CD8-positive, alpha-beta memory T cell (primary cell): ENCODE results near the gene FGF21. TPM values are rescaled to one million over a fixed set of nuclear protein-coding genes. Genes with fewer than 3 reads are reported as not detected.
"Not testable (repeated sequence)": the region's sequence is repeated elsewhere in the genome, so short reads cannot be mapped to it uniquely, and the experiment has no call there.

Experiments
- CTCF ChIA-PET: fragments of 350-600 bp; sonication (Branson Sonifier 250); formaldehyde crosslinking; loops from one replicate; lab custom pipeline; 2021; ENCODE audit warnings: antibody characterized with exemption; lab: Charles Lee
- POLR2A ChIA-PET: fragments of 350-600 bp; sonication (Branson Sonifier 250); formaldehyde crosslinking; loops from one replicate; lab custom pipeline; 2021; ENCODE audit warnings: antibody characterized with exemption; lab: Charles Lee
- DNase-seq, 5 donors: peaks; one replicate each; pipeline versions ENCODE4 v3.0.0 to v3.0.0-alpha.2; 2020 to 2022; ENCODE audit warnings: mixed read lengths in 1 of 5
- H3K27ac ChIP-seq: one replicate; pipeline ENCODE4 v1.7.0; 2013; ENCODE audit warnings: low read depth, mild to moderate bottlenecking, low read length, moderate library complexity
- H3K27me3 ChIP-seq: 2 replicates; pipeline ENCODE4 v1.7.0; 2013; ENCODE audit warnings: low read length, mild to moderate bottlenecking; ENCODE audit not compliant: insufficient read depth, poor library complexity, severe bottlenecking
- H3K36me3 ChIP-seq: 2 replicates; pipeline ENCODE4 v1.7.0; 2013; ENCODE audit warnings: mild to moderate bottlenecking, low read length, moderate library complexity; ENCODE audit not compliant: insufficient read depth
- H3K4me1 ChIP-seq: 2 replicates; pipeline ENCODE4 v1.7.0; 2013; ENCODE audit warnings: mild to moderate bottlenecking, low read length, moderate library complexity; ENCODE audit not compliant: insufficient read depth
- H3K4me3 ChIP-seq: 2 replicates; pipeline ENCODE4 v1.7.0; 2013; ENCODE audit warnings: mild to moderate bottlenecking, low read length
- H3K9me3 ChIP-seq: 2 replicates; pipeline ENCODE4 v1.7.0; 2013; ENCODE audit warnings: mild to moderate bottlenecking, low read length
- H3K27ac Mint-ChIP-seq, 8 donors: one replicate each; pipeline ENCODE4 v1.8.0; 2020 to 2021; ENCODE audit warnings: mixed read lengths in 8 of 8, mild to moderate bottlenecking in 6 of 8, inconsistent platforms in 3 of 8, moderate library complexity in 3 of 8
- H3K27me3 Mint-ChIP-seq, 2 donors: one replicate each; pipeline ENCODE4 v1.8.0; 2020 to 2021; ENCODE audit warnings: mixed read lengths in 2 of 2, mild to moderate bottlenecking in 1 of 2, moderate library complexity in 1 of 2
- H3K36me3 Mint-ChIP-seq, 3 donors: one replicate each; pipeline ENCODE4 v1.8.0; 2020 to 2021; ENCODE audit warnings: mixed read lengths in 3 of 3, inconsistent platforms in 1 of 3, mild to moderate bottlenecking in 1 of 3
- H3K4me1 Mint-ChIP-seq, 3 donors: one replicate each; pipeline ENCODE4 v1.8.0; 2020 to 2021; ENCODE audit warnings: mixed read lengths in 3 of 3, inconsistent platforms in 1 of 3, mild to moderate bottlenecking in 1 of 3
- H3K4me3 Mint-ChIP-seq, 7 donors: one replicate each; pipeline ENCODE4 v1.8.0; 2020 to 2021; ENCODE audit warnings: mixed read lengths in 7 of 7, mild to moderate bottlenecking in 6 of 7, moderate library complexity in 4 of 7, inconsistent platforms in 2 of 7
- H3K9me3 Mint-ChIP-seq, 5 donors: one replicate each; pipeline ENCODE4 v1.8.0; 2020 to 2022; ENCODE audit warnings: mixed read lengths in 5 of 5, mild to moderate bottlenecking in 3 of 5, moderate library complexity in 2 of 5, inconsistent platforms in 1 of 5
- polyA plus RNA-seq: library from polyadenylated mRNA; unstranded; fragments of 300-500 nt; fragmentation: Illumina TruSeq; gene quantifications from one replicate; pipeline ENCODE4 v1.2.3, GENCODE V29; 2021
- total RNA-seq, 2 experiments: library from RNA; stranded (reverse); gene quantifications; one replicate each; pipeline ENCODE4 v1.2.3, GENCODE V29; 2021

Gene FGF21
- total and polyA plus RNA-seq, 3 experiments from 2014 or later: not detected

DNA sequence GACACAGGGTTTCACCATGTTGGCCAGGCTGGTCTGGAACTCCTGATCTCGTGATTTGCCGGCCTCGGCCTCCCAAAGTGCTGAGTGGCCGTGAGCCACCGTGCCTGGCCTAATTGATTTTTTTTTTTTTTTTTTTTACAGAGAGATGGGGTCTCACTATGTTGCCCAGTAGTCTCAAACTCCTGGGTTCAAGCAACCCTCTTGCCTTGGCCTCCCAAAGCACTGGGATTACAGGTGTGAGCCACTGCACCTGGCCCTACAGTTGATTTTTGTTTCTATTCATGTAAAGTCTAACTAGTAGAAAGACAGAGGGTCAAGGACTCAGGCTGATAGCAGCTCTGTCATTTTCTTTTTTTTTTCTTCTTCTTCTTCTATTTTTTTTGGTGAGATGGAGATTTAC is 21.8 kb downstream of the FGF21 start:
- Histone ChIP-seq H3K4me1 (no peaks in the 10 kb centered on the region), H3K27me3 (no peaks in the 10 kb centered on the region), H3K36me3 (no peaks in the 10 kb centered on the region), H3K9me3 (no peaks in the 10 kb centered on the region), H3K4me3 (no peak overlapping the region), H3K27ac (no peak overlapping the region)
- Mint-ChIP-seq H3K9me3 (no peaks in the 10 kb centered on the region), H3K4me1 (no peaks in the 10 kb centered on the region), H3K4me3 (no peak overlapping the region), H3K36me3 (no peaks in the 10 kb centered on the region), H3K27ac (no peak overlapping the region), H3K27me3 (peaks cover 3 to 8% of the 10 kb centered on the region in 2 donors)
- POLR2A ChIA-PET: no interaction called here
- CTCF ChIA-PET: no interaction called here
- no peak for DNase-seq

DNA sequence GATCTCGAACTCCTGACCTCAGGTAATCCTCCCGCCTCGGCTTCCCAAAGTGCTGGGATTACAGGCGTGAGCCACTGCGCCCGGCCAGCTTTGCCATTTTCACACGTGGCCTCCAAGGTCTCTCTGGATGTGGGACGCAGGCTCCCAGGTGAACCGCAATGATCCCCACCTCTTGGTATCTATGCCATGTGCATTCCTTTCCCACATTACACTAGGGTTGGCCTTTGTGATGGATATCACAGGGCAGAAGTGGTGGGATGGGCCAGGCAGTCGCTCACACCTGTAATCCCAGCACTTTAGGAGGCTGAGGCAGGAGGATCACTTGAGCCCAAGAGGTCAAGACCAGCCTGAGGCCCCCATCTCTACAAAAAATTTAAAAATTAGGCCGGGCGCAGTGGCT is 22.4 kb downstream of the FGF21 start:
- Histone ChIP-seq H3K9me3 (no peaks in the 10 kb centered on the region), H3K36me3 (no peaks in the 10 kb centered on the region), H3K27ac (no peak overlapping the region), H3K27me3 (no peaks in the 10 kb centered on the region), H3K4me3 (no peak overlapping the region), H3K4me1 (no peaks in the 10 kb centered on the region)
- no peak overlapping the region for H3K4me3 Mint-ChIP-seq
- no peak overlapping the region for H3K27ac Mint-ChIP-seq
- peaks cover 3 to 4% (median 4%) of the 10 kb centered on the region in 3 donors for H3K4me1 Mint-ChIP-seq
- CTCF ChIA-PET: interaction anchor here (1.5 kb wide), 1 partner anchor 62 kb away, joined by 3 read pairs; no protein-coding TSS in a partner anchor
- no peak for DNase-seq
- POLR2A ChIA-PET: no interaction called here
- no peaks in the 10 kb centered on the region for H3K36me3 Mint-ChIP-seq
- H3K9me3 Mint-ChIP-seq: no peaks in the 10 kb centered on the region
- peaks cover 4 to 8% of the 10 kb centered on the region in 2 donors for H3K27me3 Mint-ChIP-seq

DNA sequence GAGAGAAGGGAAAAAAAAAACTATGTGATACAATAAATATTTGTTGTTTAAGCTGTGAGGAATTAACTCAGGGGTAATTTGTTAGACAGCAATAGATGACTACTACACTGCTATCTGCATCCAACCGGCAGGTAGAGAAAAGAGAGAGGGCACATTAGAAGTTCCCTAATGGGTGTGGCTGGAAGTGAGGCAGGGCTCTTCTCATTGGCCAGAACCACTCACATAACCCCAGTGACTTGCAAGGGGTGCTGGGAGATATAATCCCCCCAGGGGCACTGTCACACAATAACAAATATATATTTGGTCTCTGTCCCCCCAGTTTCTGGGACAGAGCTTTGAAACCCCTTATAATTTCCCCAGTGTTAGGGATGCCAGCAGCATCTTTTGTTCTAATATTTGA is 24.3 kb downstream of the FGF21 start:
- no peak overlapping the region for H3K4me3 ChIP-seq
- Mint-ChIP-seq H3K9me3 (no peaks in the 10 kb centered on the region), H3K4me3 (no peak overlapping the region), H3K27me3 (peaks cover 8 to 13% of the 10 kb centered on the region in 2 donors), H3K27ac (no peak overlapping the region), H3K4me1 (peaks cover 3 to 4% (median 4%) of the 10 kb centered on the region in 3 donors), H3K36me3 (no peaks in the 10 kb centered on the region)
- CTCF ChIA-PET: interaction anchor here (1.1 to 1.6 kb wide), 2 partner anchors 8 to 63 kb away, joined by 3 to 5 read pairs; no protein-coding TSS in a partner anchor
- POLR2A ChIA-PET: no interaction called here
- no peak overlapping the region for H3K27ac ChIP-seq
- H3K36me3 ChIP-seq: no peaks in the 10 kb centered on the region
- H3K9me3 ChIP-seq: no peaks in the 10 kb centered on the region
- DNase-seq: no peak
- H3K27me3 ChIP-seq: no peaks in the 10 kb centered on the region
- H3K4me1 ChIP-seq: no peaks in the 10 kb centered on the region

DNA sequence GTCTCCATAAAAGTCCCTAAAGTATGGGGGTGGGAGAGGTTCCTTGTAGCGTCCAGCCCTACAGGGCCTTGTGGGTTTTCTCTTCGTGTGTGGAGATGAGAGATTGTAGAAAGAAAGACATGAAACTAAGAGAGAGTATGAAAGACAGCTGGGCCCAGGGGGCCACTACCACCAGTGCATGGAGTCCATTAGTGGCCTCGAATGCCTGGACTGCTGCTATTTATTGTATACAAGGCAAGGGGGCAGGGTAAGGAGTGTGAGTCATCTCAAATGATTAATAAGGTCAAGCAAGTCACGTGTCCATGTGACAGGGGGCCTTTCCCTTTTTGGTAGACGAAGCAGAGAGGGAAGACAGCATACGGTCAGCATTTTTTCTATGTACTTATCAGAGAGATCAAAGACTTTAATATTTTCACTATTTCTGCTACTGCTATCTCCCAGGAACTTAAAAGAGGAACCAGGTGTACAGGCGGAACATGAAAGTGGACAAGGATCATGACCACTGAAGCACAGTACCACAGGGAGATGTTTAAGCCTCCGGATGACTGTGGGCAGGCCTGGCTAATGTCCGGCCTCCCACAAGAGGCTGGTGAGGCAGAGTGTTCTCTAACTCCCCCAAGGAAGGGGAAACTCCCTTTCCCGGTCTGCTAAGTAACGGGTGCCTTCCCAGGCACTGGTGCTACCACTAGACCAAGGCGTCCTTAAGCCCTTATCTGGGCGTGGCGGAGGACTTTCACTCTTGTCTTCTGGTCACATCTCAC is 25.5 kb downstream of the FGF21 start:
- POLR2A ChIA-PET: interaction anchor here (0.7 kb wide), 1 partner anchor 64 kb away, joined by 6 read pairs; no protein-coding TSS in a partner anchor
- H3K27ac ChIP-seq: peak overlapping the region; percentile 59
- no peaks in the 10 kb centered on the region for H3K9me3 ChIP-seq
- H3K4me3 ChIP-seq: no peak overlapping the region
- no peaks in the 10 kb centered on the region for H3K4me1 ChIP-seq
- Mint-ChIP-seq H3K9me3 (no peaks in the 10 kb centered on the region), H3K4me1 (peaks cover 3 to 4% (median 4%) of the 10 kb centered on the region in 3 donors), H3K4me3 (no peak overlapping the region), H3K27me3 (peaks cover 15 to 23% of the 10 kb centered on the region in 2 donors), H3K36me3 (no peaks in the 10 kb centered on the region), H3K27ac (no peak overlapping the region)
- H3K36me3 ChIP-seq: no peaks in the 10 kb centered on the region
- CTCF ChIA-PET: interaction anchor here (1.6 kb wide), 1 partner anchor 62 kb away, joined by 5 read pairs; no protein-coding TSS in a partner anchor
- DNase-seq: no peak
- H3K27me3 ChIP-seq: no peaks in the 10 kb centered on the region

DNA sequence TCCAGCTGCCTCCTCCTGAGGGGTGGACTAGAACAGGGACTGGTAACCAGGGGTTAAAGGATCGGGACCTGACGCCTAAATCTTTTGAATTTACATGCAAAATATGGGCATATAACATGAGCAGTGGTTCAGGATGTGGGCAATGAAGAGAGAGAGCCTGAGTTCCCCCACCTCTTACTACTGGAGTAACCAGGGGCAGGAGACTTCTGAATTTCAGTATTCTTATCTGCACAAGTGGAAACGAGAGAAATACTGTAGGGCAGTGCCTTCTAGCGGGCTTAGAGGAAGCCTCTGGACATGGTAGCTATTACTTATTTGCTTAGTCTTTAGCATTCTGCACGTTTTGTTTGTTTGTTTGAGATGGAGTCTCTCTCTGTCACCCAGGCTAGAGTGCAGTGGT is 29.2 kb downstream of the FGF21 start:
- ChIA-PET CTCF (interaction anchor here (0.6 to 1.8 kb wide), 4 partner anchors 11 to 441 kb away, joined by 3 to 7 read pairs (median 3); partner anchors contain the start of genes GYS1 and RUVBL2), POLR2A (interaction anchor here (0.6 kb wide), 1 partner anchor 348 kb away, joined by 3 read pairs; no protein-coding TSS in a partner anchor)
- no peak overlapping the region for H3K27ac Mint-ChIP-seq
- peaks cover 3 to 4% (median 4%) of the 10 kb centered on the region in 3 donors for H3K4me1 Mint-ChIP-seq
- Histone ChIP-seq H3K9me3 (no peaks in the 10 kb centered on the region), H3K36me3 (no peaks in the 10 kb centered on the region), H3K4me3 (no peak overlapping the region), H3K27me3 (no peaks in the 10 kb centered on the region), H3K4me1 (no peaks in the 10 kb centered on the region), H3K27ac (no peak overlapping the region)
- no peak overlapping the region for H3K4me3 Mint-ChIP-seq
- no peak for DNase-seq
- H3K36me3 Mint-ChIP-seq: no peaks in the 10 kb centered on the region
- peaks cover 17 to 24% of the 10 kb centered on the region in 2 donors for H3K27me3 Mint-ChIP-seq
- no peaks in the 10 kb centered on the region for H3K9me3 Mint-ChIP-seq

DNA sequence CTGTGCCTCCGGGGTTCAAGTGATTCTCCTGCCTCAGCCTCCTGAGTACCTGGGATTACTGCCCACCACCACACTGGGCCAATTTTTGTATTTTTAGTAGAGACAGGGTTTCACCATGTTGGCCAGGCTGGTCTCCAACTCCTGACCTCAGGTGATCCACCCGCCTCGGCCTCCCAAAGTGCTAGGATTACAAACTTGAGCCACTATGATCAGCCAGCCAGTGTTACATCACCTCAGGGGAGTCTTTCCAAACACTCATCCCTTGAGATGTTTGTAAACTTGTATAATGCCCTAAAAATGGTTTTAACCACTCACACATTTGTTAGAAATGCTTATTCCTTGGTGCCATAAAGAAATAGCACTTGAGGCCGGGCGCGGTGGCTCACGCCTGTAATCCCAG is 31.1 kb downstream of the FGF21 start:
- H3K4me1 ChIP-seq, H3K4me3 ChIP-seq, H3K4me3 Mint-ChIP-seq, H3K36me3 Mint-ChIP-seq, H3K4me1 Mint-ChIP-seq, H3K27ac Mint-ChIP-seq, H3K36me3 ChIP-seq, H3K9me3 Mint-ChIP-seq, H3K9me3 ChIP-seq, DNase-seq, POLR2A ChIA-PET, H3K27me3 ChIP-seq, H3K27ac ChIP-seq: not testable (repeated sequence)
- CTCF ChIA-PET: interaction anchor here (0.7 to 4.5 kb wide), 3 partner anchors 51 to 192 kb away, joined by 3 to 67 read pairs (median 7); no protein-coding TSS in a partner anchor
- peaks cover 17 to 19% of the 10 kb centered on the region in 2 donors for H3K27me3 Mint-ChIP-seq

DNA sequence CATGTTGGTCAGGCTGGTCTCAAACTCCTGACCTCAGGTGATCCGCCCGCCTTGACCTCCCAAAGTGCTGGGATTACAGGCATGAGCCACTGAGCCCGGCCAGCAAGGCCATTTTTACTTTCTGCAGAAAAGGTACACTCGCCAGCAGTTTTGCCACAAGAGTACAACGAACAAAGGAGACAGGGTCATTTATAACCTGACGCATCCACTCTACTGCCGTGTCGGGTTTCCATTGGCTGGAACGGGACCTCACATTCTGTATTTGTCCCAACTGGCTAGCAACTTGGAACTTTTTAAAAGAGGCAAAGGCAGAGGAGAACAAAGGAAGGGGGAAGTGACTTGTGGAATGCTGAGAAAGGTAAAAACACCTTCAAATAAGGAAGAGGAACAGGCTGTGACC is 32.0 kb downstream of the FGF21 start:
- POLR2A ChIA-PET, H3K27ac Mint-ChIP-seq: not testable (repeated sequence)
- CTCF ChIA-PET: interaction anchor here (0.6 to 4.5 kb wide), 21 partner anchors 8 to 311 kb away, joined by 3 to 67 read pairs (median 6); partner anchors contain the start of genes CA11, GYS1, HSD17B14 and NUCB1

DNA sequence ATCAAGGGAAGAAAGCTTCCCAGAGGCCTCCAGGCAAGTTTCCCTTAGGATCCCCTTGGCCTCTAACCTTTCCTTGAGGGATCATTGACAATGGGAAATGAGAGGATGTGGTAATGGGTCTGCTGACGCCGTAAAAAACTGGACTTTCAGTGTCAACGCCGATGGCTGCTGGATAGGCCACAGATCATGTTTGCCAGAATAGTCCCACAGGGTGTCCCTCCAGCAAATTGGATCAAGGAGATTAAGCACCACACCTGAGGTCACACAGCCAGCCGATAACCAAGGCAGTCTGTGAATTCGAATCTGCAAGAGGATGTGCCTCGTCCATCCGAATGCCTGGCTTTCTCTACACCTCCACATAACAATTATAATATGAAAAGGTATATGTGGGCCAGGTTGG is 37.9 kb downstream of the FGF21 start:
- Histone ChIP-seq H3K4me3 (no peak overlapping the region), H3K36me3 (no peaks in the 10 kb centered on the region), H3K4me1 (peaks cover 6% of the 10 kb centered on the region), H3K27me3 (no peaks in the 10 kb centered on the region), H3K9me3 (no peaks in the 10 kb centered on the region), H3K27ac (no peak overlapping the region)
- Mint-ChIP-seq H3K4me1 (peaks cover 5 to 14% (median 8%) of the 10 kb centered on the region in 3 donors), H3K4me3 (no peak overlapping the region), H3K27ac (peak overlapping the region in 1 of 8 donors; percentile 47), H3K27me3 (no peaks in the 10 kb centered on the region), H3K36me3 (peaks cover 0 to 2% (median 0%) of the 10 kb centered on the region in 3 donors), H3K9me3 (no peaks in the 10 kb centered on the region)
- POLR2A ChIA-PET: no interaction called here
- DNase-seq: no peak
- CTCF ChIA-PET: interaction anchor here (1.3 to 3.6 kb wide), 6 partner anchors 18 to 180 kb away, joined by 3 to 33 read pairs (median 10); partner anchors contain the start of gene BCAT2

More for the DNA sequence above, 32.0 kb downstream of the FGF21 start:
- H3K4me3 Mint-ChIP-seq, H3K36me3 ChIP-seq, H3K4me1 ChIP-seq, H3K9me3 Mint-ChIP-seq, H3K9me3 ChIP-seq, H3K4me3 ChIP-seq, H3K27me3 ChIP-seq, DNase-seq, H3K36me3 Mint-ChIP-seq, H3K27ac ChIP-seq, H3K4me1 Mint-ChIP-seq: not testable (repeated sequence)
- peaks cover 16 to 18% of the 10 kb centered on the region in 2 donors for H3K27me3 Mint-ChIP-seq
